Hematopoietic multipotent progenitor cell treated with erythropoietin and hydrocortisone succinate and interleukin-3 and kit ligand, for 4 days (in vitro differentiated cells): ENCODE data around the gene PDCD4.

Experiments used
- DNase-seq: peaks from one replicate; pipeline ENCODE4 v3.0.0-alpha.2; 2015

The PDCD4 gene

DNA sequence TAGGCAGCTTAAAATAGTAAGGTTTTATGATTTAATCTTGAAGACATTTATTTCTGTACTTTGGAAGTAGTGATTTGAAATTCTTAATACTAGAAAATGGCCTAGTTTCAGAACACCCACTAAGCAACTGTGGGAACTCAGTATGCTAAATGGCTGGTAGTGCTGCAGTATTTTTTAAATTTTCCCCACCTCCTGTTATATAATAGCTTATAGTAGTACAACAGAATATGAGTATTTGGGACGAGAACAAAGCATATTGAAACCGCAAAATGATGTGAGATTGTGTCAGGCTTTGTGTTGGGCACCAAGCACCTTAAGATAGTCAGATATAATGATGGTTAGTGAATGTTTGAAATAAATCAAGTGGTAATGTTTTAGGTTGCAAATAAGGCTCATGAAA lies 55.7 kb downstream of the PDCD4 start:
- DNase-seq, result no peak

- no peak for DNase-seq
Observed at GRCh38 chr10:110931769-110932381, 60.1 kb downstream of the PDCD4 start.

DNA sequence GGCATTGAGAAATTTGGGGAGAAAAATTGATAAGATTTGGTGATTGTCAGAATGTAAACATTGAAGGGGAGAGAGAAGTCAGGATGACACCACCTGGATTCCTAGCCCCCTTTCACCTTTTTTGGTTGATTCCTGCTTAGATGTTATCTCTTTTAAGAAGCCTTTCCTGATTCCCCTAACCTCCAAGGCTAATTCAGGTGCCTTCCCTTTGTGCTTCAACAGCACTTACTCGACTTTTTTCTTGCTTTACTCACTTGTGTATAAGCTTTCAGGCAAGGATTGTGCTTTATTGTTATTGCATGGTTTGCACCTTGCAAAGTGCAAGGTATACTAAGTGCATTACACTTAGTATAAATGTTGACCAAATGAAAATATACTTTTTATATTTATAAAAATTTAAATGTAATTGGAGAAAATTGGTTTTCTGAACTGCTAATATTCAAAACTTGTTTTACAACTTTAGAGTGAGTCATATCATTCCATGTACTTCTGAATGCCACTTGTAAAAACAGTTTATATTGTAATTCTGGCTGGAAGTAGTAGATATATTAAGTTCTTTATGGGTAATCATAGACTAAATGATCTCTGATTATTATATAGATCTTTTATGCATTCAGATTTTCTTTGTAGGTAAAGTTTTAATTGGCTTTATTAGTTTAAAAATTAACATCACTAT lies 60.9 kb downstream of the PDCD4 start:
- no peak for DNase-seq

DNA sequence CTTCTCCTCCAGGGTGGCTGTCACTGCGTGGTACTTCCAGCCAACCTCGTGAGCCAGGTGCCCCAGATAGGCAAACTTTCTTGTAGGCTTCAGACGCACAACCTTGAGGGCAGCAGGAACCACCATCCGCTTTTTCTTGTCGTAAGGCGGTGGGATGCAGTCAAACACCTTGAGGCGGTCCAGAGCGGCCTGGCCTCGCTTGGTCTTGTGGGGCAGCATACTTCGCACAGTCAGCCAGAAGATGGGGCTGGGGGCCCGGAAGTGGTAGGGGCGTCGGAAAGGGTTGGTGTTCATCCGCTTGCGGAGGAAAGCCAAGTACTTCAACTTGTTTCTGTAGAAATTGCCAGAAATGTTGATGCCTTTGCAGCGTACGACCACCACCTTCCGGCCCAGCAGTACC lies 65.0 kb downstream of the PDCD4 start:
- DNase-seq, result no peak

GRCh38 chr10:110939419-110939818 lies 67.7 kb downstream of the PDCD4 start:
- DNase-seq, result no peak

- DNase-seq, result no peak
Observed at GRCh38 chr10:110944792-110945396, 73.2 kb downstream of the PDCD4 start.

GRCh38 chr10:110946496-110946895 lies 74.8 kb downstream of the PDCD4 start:
- no peak for DNase-seq

GRCh38 chr10:110947061-110947595 lies 75.4 kb downstream of the PDCD4 start:
- DNase-seq, result no peak
